Renal cortex interstitium (tissue), 11 donors: ENCODE data around the gene SLC25A4. TPM values are rescaled to one million over a fixed set of nuclear protein-coding genes. Genes with fewer than 3 reads are reported as not detected.
A peak's percentile ranks its signal among the peaks of the same experiment; 100 is the strongest.
"Not testable (repeated sequence)": the region's sequence is repeated elsewhere in the genome, so short reads cannot be mapped to it uniquely, and the experiment has no call there.

ENCODE experiments used
- DNase-seq, 11 donors: peaks; one replicate each; pipeline ENCODE4 v3.0.0-alpha.2; 2013; ENCODE audit warnings: low read depth in 9 of 11, low spot score in 4 of 11; ENCODE audit errors: extremely low read depth in 1 of 11
- polyA plus RNA-seq, 3 donors: library from polyadenylated mRNA; unstranded; fragments of 120-200 nt; gene quantifications; one replicate each; pipeline ENCODE4 v1.2.1, GENCODE V29; 2013; ENCODE audit not compliant: insufficient read length in 3 of 3

Gene SLC25A4
- polyA plus RNA-seq, 3 donors = 41.1 to 41.8 (median 41.4) TPM

DNA sequence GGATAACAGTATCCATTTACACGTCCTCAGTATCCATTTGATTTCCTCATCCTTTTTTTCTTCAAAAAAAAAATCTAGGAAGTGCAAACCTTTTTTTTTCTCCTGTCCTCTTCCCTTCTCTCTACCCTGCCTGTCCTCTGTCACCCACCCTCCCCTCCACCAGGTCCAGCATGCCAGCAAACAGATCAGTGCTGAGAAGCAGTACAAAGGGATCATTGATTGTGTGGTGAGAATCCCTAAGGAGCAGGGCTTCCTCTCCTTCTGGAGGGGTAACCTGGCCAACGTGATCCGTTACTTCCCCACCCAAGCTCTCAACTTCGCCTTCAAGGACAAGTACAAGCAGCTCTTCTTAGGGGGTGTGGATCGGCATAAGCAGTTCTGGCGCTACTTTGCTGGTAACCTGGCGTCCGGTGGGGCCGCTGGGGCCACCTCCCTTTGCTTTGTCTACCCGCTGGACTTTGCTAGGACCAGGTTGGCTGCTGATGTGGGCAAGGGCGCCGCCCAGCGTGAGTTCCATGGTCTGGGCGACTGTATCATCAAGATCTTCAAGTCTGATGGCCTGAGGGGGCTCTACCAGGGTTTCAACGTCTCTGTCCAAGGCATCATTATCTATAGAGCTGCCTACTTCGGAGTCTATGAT is 1.7 kb downstream of the SLC25A4 start:
- DNase-seq = no peak

DNA sequence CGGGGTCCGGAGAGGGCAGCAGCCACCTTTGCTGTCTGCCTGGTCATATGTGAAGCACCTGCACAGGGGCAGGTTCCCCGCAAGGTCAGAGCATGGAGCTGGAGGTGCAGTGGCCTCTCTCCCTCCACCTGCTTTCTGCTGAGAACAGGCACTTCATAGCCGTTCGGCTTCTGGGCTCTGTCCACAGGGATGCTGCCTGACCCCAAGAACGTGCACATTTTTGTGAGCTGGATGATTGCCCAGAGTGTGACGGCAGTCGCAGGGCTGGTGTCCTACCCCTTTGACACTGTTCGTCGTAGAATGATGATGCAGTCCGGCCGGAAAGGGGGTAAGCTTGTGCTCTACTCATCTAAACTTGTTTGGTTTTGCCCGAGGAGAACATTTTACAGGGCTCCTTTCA is 2.5 kb downstream of the SLC25A4 start:
- no peak for DNase-seq

DNA sequence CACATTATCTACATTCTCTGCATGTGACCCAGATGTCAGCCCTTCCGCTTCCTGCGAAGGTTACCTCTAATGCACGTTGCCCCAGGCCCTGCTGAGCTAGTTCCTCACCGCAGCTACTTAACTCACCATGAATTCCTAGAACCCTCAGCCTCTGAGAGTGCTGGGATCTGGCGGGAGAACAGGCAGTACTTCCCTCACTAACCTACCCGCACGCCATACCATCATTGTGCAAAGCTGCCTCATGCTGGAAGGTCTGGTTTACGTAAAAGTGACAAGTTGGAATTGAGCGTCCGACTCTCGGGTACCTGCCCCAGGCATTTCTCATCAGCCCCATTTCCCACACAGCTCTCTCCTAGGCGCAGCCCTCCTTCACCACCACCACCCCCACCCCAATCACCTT is 6.3 kb downstream of the SLC25A4 start:
- no peak for DNase-seq

DNA sequence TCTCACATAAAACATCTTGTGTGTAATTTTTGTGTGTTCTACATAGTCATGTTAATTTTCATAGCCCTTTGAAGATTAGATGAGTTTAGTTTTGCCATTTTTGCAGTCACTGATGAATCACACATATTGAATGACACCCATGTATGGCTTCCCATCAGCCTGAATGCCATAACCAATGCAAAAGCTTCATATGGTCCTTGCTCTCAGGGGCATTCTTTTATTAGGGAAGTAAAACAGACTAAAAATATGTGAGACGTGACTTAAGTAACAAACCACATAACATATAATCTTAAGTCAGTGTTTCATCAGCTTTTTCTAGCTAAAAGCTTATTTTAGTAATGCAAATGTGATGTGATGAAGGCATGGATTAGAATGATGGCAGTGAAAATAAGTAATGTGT is 8.2 kb downstream of the SLC25A4 start:
- DNase-seq = no peak

DNA sequence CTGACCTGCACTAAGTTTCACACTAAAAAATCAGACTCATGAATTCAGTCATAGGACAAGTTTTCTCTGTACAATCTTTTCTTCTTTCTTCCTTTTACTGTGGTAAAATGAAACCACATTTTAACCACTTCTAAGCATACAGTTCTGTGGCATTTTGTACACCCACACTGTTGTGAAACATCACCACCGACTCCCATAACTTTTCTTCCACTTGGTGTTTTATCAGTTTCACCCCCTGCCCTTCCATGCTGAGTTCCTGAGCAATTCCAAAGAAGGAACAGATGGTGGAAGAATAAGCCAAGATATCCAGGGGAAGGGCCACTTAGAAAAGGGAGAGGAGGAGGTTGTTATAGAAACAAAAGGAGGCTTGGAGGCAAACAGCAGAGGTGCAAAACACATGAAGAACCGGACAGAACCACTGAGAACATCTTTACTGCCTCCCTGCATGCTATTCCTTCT is 22.6 kb downstream of the SLC25A4 start:
- no peak for DNase-seq

DNA sequence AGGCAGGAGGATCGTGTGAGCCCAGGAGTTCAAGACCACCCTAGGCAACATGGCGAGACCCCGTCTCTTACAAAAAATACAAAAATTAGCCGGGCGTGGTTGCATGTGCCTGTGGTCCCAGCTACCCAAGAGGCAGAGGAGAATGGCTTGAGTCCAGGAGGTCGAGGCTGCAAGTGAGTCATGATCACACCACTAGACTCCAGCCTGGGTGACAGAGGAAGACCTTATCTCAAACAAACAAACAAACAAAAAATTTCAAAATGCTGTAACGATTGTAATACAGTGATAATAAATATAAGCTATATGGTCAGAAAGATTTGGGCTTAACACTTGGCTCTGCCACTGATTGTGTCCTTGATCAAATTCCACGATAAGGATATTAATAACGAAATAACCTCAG is 24.2 kb downstream of the SLC25A4 start:
- DNase-seq = no peak

DNA sequence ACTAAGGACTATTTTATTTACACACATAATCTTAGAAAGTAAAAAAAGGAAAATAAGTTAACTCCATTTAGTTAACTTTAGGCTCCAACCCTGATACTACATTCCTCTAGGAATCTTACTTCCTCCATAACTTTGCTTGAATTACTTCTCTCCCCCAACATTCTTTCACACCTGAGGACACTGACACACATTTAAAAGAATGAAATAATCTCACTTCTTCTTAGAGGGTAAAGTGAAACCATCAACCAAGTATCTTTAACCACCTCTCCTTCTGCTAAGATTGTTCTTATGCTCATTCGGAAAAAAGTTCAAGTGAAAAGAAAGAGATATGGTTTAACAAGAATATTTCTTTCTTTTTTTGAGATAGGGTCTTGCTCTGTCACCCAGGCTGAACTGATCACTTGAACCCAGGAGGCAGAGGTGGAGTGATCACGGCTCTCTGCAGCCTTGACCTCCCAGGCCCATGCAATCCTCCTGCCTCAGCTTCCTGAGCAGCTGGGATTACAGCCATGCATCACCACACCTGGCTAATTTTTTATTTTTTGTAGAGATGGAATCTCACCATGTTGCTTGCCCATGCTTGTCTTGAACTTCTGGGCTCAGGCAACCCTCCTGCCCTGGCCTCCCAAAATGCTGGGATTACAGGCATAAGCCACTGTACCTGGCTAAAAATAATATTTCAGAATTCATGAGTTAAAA is 28.5 kb downstream of the SLC25A4 start:
- peak in 1 of 11 donors; percentile 5 for DNase-seq

DNA sequence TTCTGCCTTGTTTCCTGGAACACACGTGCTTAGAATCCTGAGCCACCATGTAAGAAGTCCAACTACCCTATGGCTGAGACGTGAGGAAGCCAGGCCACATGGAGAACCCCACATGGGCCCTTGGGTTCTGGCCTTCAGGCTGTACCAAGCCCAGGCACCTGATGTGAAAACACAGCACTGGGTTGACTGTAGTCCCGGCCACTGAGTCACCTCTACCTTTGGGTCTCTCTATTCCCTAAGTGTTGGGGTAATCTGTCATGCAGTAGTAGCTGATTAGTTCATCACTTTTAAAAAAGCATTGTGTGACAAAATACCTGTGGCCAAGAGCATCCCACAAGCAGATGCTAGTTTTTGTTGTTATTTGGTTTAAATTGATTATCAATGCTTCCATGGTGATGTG is 36.4 kb downstream of the SLC25A4 start:
- no peak for DNase-seq

DNA sequence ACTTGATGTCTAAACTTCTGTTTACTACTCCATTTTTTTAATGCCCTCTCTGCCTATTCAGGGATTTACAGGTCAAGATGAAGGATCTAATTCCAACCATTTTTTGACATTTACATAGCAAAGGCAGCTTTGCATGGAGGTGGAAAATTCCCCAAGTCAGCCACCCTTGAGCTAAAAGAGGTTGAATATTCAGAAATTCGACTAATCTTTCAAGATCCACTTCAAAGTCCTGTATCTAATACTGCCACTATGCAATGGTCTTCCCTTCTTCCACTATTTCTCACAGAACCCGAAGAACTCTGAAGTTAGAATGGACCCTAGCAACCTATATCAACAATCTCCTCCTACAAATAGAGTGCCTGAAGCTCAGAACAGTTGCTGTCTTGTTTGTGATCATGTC is 39.2 kb downstream of the SLC25A4 start:
- no peak for DNase-seq

DNA sequence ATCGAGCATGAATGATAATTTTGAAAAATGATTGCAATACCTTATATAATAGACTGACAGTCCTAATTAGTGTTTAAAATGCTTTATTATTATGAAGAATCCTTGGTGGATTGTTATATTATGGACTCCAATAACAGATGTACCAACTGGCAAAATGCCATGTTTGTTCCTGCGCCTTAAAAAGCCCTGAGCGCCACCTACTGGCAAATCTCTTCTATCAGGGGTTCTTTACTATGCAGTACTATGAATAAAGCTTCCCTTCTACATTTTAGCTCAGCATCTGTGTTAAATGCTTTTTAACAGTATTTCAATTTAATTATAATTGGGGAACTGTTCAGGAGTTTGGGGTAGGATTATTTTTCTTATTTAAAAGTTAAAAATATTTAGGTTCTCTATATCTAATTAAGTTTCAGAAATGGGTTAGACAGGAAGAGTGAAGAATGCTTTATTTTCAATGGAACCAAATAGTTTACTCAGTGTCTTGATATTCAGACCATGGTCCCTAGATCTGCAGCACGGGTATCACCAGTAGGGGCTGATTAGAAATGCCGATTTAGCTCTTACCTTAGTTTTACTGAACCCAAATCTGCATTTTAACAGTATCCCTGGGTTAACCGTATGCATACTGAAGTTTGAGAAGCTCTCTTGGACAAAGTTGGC is 40.7 kb downstream of the SLC25A4 start:
- DNase-seq = peak; percentile 65 to 88 (median 75)

DNA sequence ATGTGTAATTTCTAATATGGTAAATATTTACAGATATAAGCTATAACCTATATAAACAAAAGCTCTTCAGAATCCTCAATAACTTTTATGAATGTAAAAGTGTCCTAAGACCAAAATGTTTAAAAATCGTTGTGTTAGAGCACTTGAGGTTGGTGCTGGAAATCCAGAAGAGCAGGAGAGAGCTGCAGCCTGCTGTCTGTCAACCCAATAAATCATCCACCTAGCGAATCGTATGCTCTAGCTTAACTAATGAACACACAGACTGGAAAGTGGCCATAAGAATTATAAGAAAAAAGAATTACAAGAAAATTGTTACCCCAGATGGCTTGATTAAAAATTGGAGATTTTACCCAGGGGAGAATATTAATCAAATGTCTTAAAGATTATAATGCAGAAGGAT is 43.7 kb downstream of the SLC25A4 start:
- no peak for DNase-seq

DNA sequence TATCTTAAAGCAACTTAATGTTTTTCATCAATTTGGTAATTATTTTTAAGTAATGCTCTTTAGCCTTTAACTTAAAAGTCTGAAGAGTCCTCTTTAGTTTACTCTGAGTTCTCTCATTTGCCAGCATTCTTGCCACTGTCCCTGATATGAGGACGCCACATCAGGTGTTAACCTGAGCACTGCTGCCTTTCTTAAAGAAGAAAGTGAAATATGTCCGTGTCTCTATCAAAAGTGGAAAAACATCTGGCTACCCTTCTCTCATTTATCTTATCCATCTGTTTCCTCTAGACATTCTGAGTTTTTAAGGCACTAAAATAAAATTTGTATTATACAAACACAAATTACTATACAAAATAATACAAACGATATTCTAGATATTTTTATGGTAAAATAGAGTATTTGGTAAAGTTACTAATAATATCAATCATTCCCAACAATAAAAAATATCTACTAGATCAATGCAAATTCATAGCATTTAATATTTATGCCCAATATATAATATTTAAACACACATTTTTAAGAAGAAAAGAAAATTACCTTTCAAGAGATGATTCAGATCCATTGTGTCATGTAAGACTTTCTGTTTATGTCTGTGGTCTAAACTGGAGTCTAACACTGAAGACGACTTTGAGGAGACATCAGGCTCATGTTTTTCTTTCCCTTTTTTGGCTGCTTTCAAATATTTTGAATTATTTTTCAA is 46.7 kb downstream of the SLC25A4 start:
- DNase-seq = no peak

DNA sequence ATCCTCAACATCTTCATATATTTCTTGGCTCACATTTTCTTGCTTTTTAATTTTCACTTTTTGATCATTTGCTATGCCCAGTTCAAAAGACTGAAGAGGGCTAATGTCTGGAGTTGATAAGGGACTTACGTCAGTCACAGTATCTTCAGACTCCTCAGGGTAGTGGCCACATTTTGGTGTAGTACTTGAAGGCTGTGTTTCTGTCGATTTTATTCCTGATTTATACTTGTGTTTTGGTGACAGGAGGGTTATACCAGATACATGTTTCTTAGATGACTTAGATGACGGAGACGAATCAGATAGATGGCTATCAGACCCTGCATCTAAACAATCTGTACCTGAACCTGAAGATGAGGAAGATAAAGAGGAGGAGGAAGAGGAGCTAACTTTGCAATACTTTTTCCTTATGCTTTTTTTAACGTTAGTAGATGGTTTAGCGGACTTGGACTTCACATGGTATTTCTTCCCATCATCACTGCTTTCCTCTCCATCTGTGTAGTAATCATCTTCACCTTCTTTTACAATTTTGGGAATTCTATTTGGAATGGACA is 47.3 kb downstream of the SLC25A4 start:
- no peak for DNase-seq

DNA sequence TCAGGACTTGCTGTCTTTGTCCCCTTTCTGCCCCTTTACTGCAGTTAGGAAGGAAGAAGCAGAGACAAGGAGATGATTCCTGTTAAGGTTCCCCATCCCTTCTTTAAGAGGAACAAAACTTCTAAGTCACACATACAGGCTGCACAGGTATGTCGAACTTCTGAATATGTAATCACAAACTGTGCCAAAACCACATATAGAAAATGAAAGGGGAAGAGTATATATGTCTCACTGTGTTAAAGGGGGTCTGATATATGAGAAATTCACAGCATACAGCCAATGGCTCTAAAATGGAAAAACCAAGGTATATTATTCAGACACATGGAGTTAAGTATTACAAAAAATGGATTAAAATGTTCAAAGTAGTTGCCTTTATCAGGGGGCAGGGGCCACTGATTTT is 49.0 kb downstream of the SLC25A4 start:
- no peak for DNase-seq

DNA sequence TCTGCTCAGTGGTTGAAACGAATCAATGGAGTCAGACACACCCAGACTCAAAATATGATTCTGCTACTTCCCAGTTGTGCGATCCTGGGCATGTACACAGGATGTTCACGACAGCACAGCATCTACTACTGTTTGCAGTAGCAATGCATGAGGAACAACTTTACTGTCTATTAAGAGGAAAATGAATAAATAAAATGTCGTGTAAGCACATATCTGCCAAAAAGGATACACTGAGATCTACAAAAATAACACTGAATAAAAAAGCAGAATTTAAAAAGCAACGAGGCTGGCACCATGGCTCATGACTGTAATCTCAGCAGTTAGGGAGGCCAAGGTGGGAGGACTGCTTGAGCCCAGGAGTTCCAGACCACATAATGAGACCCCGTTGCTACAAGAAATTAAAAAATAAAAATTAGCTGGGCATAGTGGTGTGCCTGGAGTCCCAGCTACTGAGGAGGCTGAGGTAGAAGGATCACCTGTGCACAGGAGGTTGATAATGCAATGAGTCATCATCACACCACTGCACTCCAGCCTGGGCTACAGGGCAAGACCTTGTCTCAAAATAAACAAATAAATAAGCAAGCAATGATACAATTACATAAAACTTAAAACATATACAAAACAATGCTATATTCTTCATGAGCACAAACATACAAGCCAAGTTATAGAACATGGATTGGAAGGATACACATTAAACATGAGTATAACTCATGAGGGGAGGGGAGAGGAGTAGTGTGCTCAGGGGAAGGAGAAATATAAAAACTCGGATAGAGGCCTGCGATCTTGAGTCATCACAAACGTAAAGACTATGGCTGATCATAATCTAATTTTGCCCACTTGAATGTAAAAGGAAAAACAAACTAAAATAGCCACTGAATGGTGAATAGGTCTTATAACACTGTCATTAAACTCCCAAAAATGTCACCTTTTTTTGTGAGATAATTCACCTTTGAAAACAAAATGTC is 52.1 kb downstream of the SLC25A4 start:
- DNase-seq = no peak

DNA sequence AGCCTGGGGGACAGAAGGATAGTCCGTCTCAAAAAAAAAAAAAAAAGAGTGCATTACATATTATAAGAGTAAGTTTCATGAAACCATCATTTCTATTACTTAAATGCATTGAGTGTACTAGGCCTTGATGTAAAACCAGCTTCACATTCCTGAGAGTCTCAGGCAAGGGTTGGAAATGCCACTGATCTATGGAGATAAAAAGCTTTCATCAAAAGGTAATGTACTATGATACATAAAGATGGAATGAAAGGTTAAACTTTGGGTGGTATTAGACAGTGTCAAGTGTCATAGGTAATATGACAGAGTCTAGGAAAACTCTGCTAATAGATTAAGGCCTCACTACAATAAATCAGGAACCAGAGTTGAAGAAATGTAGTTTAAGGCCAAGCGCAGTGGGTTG is 53.4 kb downstream of the SLC25A4 start:
- DNase-seq = no peak

DNA sequence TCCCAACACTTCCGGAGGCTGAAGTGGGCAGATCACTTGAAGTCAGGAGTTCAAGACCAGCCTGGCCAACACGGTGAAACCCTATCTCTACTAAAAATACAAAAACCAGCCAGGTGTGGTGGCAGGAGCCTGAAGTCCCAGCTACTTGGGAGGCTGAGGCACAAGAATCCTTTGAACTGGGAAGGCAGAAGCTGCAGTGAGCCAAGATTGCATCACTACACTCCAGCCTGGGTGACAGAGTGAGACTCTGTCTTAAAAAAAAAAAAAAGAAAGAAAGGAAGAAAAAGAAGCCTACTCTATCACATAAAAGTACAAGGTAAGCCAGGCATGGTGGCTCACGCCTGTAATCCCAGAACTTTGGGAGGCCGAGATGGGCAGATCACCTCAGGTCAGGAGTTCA is 55.1 kb downstream of the SLC25A4 start:
- DNase-seq = not testable (repeated sequence)
